Heart left ventricle (tissue), 16 donors: ENCODE results near the gene FGFR4. TPM values are rescaled to one million over a fixed set of nuclear protein-coding genes. Genes with fewer than 3 reads are reported as not detected.

ENCODE experiments used
- ATAC-seq, 4 donors: fragments of 200-7000 bp; cut with Tn5 transposase; one replicate each; pipeline ENCODE4 v1.9.1; 2020 to 2022; ENCODE audit warnings: moderate library complexity in 4 of 4, mild to moderate bottlenecking in 3 of 4, moderate number of reproducible peaks in 1 of 4
- DNase-seq, 5 donors: peaks; one replicate each; pipeline ENCODE4 v3.0.0-alpha.2; 2020
- H3K27ac ChIP-seq, 12 donors: fragments of 200-600 bp; sonication (generic) in 4 of 12; one replicate each; pipeline versions ENCODE4 v1.5.0 to v1.8.0; 2016 to 2022; ENCODE audit warnings: mild to moderate bottlenecking in 2 of 12
- H3K27me3 ChIP-seq, 9 donors: fragments of 200-600 bp; sonication (generic) in 2 of 9; one replicate each; pipeline versions ENCODE4 v1.5.1 to v1.8.0; 2016 to 2022; ENCODE audit warnings: mild to moderate bottlenecking in 3 of 9
- H3K36me3 ChIP-seq, 9 donors: fragments of 200-600 bp; sonication (generic) in 2 of 9; one replicate each; pipeline versions ENCODE4 v1.5.0 to v1.8.0; 2018 to 2022; ENCODE audit warnings: mild to moderate bottlenecking in 2 of 9
- H3K4me1 ChIP-seq, 12 donors: fragments of 200-600 bp; sonication (generic) in 4 of 12; one replicate each; pipeline versions ENCODE4 v1.5.0 to v1.8.0; 2016 to 2022; ENCODE audit warnings: mild to moderate bottlenecking in 3 of 12
- H3K4me3 ChIP-seq, 12 donors: fragments of 200-600 bp; sonication (generic) in 4 of 12; one replicate each; pipeline versions ENCODE4 v1.5.0 to v1.8.0; 2017 to 2022; ENCODE audit warnings: mild to moderate bottlenecking in 9 of 12, moderate library complexity in 4 of 12
- H3K9me3 ChIP-seq, 12 donors: fragments of 200-600 bp; sonication (generic) in 4 of 12; one replicate each; pipeline versions ENCODE4 v1.5.0 to v1.8.0; 2016 to 2022; ENCODE audit warnings: mild to moderate bottlenecking in 1 of 12
- POLR2A ChIP-seq, 2 donors: fragments of 450-650 bp; IDR thresholded peaks; one replicate each; pipeline ENCODE4 v1.6.1; 2017; ENCODE audit warnings: antibody characterized with exemption in 2 of 2, mild to moderate bottlenecking in 2 of 2, moderate library complexity in 2 of 2
- WGBS, 4 donors: extraction: QIAGEN DNeasy Blood & Tissue Kit in 2 of 4; methylation state at CpG; one replicate each; pipeline versions ENCODE4 v1.1.5 to v1.1.7; 2013 to 2018; 5-methylcytosine and 5-hydroxymethylcytosine counted together
- intact Hi-C, 10 donors: fragments of 100-400 bp; cut with DNase I; formaldehyde crosslinking; loops; one replicate each; pipeline versions ENCODE4 v1.11.1 to v1.14.2; 2022
- polyA plus RNA-seq, 2 donors: library from polyadenylated mRNA; stranded (reverse); fragments of 200-250 nt; gene quantifications; one replicate each; pipeline ENCODE4 v1.2.3, GENCODE V29; 2013
- total RNA-seq, 9 donors: library from RNA; depleted of rRNA in 2 of 9; stranded (reverse); fragments of >200 nt in 2 of 9; fragmentation: NEBNext Ultra II Directional in 3 of 9; extraction: Animal tissue kit (Norgen Biotek cat#: 25700) in 3 of 9; gene quantifications; one replicate each; pipeline versions ENCODE4 v1.1.0 to v1.2.4, GENCODE V29; 2016 to 2023
- TF ChIP-seq, protein P1 (sequence below), 12 donors: fragments of 200-600 bp; sonication (generic) in 4 of 12; IDR thresholded peaks; one replicate each; pipeline versions ENCODE4 v1.5.0 to v1.8.0; 2018 to 2022; ENCODE audit warnings: antibody characterized with exemption in 12 of 12, mild to moderate bottlenecking in 5 of 12
- donor health status: ischemic (EF 13 %, LVEDD 7.1; RV severe dilation, severe dysfunction).
- donor health status: healthy with polysubstance abuse.
- donor health status: DM: no; HTN: yes; CAD: no.
- donor health status: DM: no; HTN: no; CAD: no.
- donor health status: ischemic (EF 25% LVEDD 6.9; RV normal size, moderate dysfunction).
- donor health status: ischemic (EF 25% LVEDD 5.7; RV mildly dilated, moderate dysfunction).
- donor health status: healthy.
- donor health status: DM: yes; HTN: yes; CAD: no.
- donor health status: ischemic (EF 35%, LVEDD 5.7; RV mildly dilated, moderate dysfunction).
- donor health status: nonischemic (EF 11% LVEDD 7.7; RV severe dilation, severe dysfunction).
- donor health status: DM: yes; HTN: yes; CAD: no.
- donor health status: PGD.
- donor health status: ischemic (EF 29% LVEDD 5.4; RV normal size, mild dysfunction).
- donor health status: nonischemic (EF 23%, LVEDD 6.1; RV moderate dilation, normal function).

FGFR4 gene
- total and polyA plus RNA-seq, 11 donors: 0.35 to 2.6 (median 0.49) TPM; not detected in 1

DNA sequence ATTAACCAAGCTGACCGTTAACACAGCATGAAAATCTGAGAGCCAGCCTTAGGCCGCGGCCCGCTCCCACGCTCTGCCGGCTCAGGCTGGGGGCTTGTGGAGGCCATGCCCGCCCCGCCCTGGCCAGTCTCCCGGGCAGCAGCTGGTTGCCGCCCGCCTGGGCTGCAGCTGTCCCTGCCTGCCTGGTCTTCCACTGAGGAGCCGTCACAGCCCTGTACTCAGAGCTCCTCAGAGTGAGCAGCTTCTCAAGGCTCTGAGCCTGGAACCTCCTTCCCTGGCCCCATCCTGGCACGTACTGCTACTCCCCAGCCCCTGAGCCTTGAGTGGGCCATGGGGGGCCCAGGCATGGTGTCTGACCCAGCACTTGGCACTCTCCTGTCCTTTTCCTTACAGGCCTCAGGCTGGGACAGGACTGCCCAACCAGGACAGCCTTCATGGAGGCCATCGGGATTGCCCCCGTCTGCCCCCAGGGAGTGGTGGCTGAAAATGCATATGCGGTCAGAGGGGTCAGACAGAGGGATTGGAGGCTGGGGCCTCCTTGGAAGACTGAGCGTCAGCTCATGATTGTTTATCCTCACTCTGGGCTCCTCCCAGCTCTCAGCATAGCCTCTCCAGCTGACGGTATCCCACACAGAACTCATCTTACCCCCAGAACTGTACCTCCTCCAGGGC lies 11.9 kb downstream of the FGFR4 start:
- no peak overlapping the region for H3K4me3 ChIP-seq
- intact Hi-C loops: no loop called here
- TF ChIP-seq, protein P1, sequence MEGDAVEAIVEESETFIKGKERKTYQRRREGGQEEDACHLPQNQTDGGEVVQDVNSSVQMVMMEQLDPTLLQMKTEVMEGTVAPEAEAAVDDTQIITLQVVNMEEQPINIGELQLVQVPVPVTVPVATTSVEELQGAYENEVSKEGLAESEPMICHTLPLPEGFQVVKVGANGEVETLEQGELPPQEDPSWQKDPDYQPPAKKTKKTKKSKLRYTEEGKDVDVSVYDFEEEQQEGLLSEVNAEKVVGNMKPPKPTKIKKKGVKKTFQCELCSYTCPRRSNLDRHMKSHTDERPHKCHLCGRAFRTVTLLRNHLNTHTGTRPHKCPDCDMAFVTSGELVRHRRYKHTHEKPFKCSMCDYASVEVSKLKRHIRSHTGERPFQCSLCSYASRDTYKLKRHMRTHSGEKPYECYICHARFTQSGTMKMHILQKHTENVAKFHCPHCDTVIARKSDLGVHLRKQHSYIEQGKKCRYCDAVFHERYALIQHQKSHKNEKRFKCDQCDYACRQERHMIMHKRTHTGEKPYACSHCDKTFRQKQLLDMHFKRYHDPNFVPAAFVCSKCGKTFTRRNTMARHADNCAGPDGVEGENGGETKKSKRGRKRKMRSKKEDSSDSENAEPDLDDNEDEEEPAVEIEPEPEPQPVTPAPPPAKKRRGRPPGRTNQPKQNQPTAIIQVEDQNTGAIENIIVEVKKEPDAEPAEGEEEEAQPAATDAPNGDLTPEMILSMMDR (IDR thresholded peaks at IDR 0.05): no peak
- TF ChIP-seq POLR2A (IDR thresholded peaks at IDR 0.05): no peak
- no peaks in the 10 kb centered on the region for H3K36me3 ChIP-seq
- H3K27me3 ChIP-seq: peaks cover 0 to 7% (median 0%) of the 10 kb centered on the region in 9 donors
- H3K27ac ChIP-seq: no peak overlapping the region
- DNase-seq: peak in 2 of 5 donors; percentile 57 to 66
- H3K9me3 ChIP-seq: no peaks in the 10 kb centered on the region
- peaks cover 0 to 33% (median 15%) of the 10 kb centered on the region in 12 donors for H3K4me1 ChIP-seq
- ATAC-seq: peak in 3 of 4 donors; percentile 8 to 66 (median 49)
- WGBS, 4 donors: 58 to 80% (median 77%) methylated on average over 6 to 18 of the region's 18 CpGs

DNA sequence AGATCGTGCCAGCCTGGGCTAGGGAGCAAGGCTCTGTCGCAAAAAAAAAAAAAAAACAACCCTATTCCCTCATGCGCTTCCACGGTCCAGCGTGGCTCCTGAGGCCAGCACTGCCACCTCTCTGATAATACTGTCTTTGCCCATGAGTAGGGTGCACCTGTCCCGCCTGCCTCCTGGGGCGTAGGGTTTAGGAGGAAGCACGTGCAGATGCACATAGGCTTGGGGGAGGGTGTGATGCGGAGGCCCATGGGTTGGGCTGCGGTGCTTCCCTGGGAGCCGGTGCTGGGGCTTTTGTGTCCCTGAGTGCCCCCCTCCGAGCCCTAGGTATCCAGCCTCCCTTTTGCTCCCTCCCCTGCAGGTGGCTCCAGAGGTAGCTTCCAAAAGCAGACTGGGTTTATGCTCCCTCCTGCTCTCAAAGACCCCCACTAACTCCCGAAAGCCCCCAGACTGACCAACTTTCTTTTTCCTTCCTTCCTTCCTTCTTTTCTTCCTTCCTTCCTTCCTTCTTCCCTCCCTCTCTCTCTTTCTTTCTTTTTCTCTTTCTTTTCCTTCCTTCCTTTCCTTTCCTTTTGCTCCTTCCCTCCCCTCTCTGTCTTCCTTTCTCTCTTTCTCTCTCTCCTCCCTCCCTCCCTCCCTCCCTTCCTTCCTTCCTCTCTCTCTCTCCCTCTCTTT lies 12.8 kb downstream of the FGFR4 start:
- Histone ChIP-seq H3K9me3 (no peaks in the 10 kb centered on the region), H3K27me3 (peaks cover 0 to 7% (median 0%) of the 10 kb centered on the region in 9 donors), H3K36me3 (no peaks in the 10 kb centered on the region), H3K4me1 (peaks cover 0 to 25% (median 10%) of the 10 kb centered on the region in 12 donors), H3K27ac (no peak overlapping the region), H3K4me3 (no peak overlapping the region)
- intact Hi-C loops: no loop called here
- TF ChIP-seq, protein P1 (IDR thresholded peaks at IDR 0.05): no peak
- TF ChIP-seq POLR2A (IDR thresholded peaks at IDR 0.05): no peak
- WGBS, 4 donors: 70 to 79% (median 76%) methylated on average over 13 of the region's 13 CpGs
- ATAC-seq (no peak), DNase-seq (no peak)

DNA sequence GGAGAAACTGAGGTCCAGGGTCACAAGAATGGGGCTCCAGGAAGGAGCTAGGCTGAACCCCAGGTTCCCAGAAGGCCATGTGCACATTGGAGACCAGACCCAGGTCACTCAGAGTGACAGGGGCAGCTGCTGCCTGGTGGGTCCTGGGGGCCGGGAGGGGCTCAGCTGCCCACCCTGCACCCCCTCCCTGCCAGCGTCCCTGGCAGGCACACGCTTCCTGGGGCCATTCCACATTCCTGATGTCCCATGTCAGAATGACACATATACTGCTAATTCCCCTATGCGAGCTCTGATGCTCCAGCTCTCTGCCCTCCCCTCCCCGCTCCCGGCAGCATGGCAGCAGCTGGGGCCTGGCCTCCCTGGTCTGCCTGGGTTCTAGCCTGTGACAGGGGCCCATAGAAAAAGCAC lies 14.0 kb downstream of the FGFR4 start:
- intact Hi-C loops: no loop called here
- 54 to 71% (median 62%) methylated on average over 2 to 6 of the region's 6 CpGs for WGBS, 4 donors
- ATAC-seq: no peak

More for the DNA sequence above, 14.0 kb downstream of the FGFR4 start:
- Histone ChIP-seq H3K27ac (no peak overlapping the region), H3K4me1 (peaks cover 0 to 14% (median 0%) of the 10 kb centered on the region in 12 donors), H3K4me3 (no peak overlapping the region), H3K27me3 (peaks cover 0 to 7% (median 0%) of the 10 kb centered on the region in 9 donors), H3K36me3 (no peaks in the 10 kb centered on the region), H3K9me3 (no peaks in the 10 kb centered on the region)
- no peak for TF ChIP-seq POLR2A (IDR thresholded peaks at IDR 0.05)
- TF ChIP-seq, protein P1 (IDR thresholded peaks at IDR 0.05): no peak
- no peak for DNase-seq
